GM18498 (cell line): ENCODE measurements around the gene TUBB3.
A peak's percentile ranks its signal among the peaks of the same experiment; 100 is the strongest.
"Not testable (repeated sequence)": the region's sequence is repeated elsewhere in the genome, so short reads cannot be mapped to it uniquely, and the experiment has no call there.

ENCODE experiments used
- ATAC-seq: cut with Tn5 transposase; IDR thresholded peaks from one replicate; pipeline ENCODE4 v1.9.1; 2021; ENCODE audit warnings: mild to moderate bottlenecking, moderate library complexity; ENCODE audit not compliant: unreplicated experiment

TUBB3 gene

DNA sequence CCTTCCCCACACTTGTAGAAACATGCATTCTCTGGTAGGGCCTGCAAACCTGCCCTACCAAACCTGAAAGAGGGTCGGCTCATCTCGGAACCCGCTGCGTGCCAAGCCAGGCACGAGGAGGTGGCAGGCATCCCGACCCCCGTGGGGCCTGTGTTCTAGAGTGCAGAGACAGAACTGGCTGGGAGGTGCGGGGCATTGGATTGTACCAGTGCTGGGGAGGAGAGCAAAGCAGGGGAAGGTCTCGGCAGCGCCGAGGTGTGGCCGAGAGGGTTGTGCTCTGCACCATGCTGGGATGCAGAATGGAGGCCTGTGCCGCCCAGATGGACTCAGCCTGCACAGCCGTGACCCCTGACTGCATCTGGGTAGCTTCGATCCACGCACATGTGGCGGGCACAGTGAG is 22.3 kb upstream of the TUBB3 start:
- ATAC-seq: no peak

DNA sequence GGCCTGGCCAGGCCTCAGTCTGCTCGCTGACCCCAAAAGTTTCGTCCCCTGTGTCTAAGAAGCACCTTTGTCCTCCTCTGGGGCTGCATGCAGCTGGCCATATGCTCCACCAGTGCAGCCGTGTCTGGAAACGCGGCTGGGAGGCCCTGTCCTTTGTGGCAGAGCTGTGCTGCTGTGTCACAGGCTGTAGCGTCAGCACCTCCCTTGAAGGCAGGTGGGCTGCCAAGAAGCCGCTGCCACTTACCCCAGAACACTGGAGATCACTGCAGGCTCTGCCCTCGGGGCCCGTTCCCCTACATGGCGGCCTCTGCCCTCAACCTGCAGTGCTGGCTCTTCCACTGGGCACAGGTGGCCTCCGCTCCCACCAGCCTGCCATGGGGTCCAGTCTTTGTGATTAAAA is 20.2 kb upstream of the TUBB3 start:
- no peak for ATAC-seq

DNA sequence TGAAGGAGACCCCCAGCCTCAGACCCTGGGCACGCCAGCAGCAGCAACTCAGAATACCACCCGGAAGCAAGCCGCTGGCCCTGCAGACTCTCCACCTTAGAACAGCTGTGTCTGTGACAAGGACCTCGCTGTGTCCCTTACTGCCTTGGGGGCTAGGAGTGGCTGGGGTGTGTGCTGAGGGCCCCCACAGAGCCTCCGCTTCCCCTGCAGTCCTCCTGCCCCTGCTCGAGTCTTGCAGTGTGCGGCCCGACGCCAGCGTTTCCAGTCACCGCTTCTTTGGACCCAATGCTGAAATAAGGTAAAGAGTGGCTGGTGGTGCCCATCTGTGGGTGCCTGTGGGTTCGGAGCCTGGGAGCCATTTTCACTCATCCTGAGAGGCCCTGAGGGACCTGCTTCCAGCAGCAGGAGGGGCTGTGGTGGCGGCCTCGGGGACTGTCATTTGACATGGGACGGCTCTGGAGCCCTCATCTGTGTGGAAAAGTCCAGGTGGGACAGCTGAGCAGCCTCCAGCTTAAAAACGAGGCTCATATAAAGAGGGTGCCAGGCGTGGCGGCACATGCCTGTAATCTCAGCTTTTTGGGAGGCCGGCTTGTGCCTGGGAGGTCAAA is 19.1 kb upstream of the TUBB3 start:
- no peak for ATAC-seq

DNA sequence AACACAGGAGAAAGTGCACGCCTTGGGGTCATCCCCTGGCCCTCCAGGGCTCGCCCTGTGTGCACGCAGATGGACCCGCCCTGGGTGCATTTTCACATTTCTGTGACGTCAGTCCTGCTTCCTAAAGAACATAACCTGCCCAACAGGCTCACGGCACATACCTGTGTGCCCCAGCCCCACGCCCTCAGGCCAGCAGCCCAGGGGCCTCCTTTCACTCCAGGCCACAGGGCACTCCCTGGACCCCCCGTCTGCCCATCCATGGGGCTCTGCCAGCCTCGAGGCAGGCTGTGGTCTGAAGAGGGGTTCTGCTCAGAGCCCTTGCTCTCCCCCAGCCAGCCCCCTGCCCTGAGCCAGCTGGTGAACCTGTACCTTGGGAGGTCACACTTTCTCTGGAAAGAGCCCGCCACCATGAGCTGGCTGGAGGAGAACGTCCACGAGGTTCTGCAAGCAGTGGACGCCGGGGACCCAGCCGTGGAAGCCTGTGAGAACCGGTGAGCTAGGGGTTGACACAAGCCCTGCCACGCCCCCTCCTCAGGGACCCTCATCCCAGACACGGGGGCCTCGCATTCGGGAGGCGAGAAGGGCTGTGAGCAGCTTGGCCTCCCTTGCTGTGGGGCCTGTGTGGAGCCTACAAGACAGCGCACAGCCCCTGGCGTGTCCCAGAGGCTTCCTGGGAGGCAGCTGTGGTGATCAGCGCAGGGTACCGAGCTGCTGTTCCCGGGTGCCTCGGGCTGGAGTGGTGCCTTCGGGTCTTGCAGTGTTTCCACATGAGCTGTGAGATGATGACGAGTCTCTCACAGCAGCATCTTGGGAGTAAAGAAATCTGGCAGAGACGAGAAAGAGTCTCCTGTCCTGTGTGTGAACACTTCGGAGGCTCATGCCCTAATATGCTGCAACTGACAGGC is 18.3 kb upstream of the TUBB3 start:
- ATAC-seq: no peak

DNA sequence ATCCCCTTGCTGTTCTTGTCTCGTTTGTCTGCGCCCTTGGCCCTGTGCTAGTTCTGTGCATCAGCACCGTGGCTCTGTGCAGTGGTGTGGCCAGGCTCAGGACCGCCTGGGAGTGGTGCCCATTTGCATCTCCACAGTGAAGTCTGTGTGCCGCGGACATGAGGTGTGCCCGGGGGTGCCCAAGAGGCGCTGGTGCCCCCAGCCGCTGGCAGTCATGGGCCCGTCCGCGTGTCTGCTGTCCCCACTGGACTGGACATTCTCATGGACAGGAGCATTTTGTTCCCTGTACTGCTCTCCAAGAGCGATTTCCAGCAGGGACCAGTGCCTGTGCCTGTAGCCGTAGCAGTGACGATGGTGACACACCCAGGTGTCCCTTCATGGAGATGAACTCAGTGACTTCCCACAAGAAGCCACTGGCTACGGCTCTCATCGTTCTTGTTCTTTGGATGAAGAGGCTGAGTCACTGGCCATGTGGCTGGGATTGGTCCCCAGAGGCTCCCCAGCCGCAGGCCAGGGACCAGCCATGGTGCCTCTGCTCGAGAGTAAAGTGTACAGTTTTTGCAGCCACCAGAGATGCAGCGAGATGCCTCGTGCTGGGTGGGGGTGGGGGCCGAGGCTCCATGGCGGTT is 17.5 kb upstream of the TUBB3 start:
- ATAC-seq: no peak

DNA sequence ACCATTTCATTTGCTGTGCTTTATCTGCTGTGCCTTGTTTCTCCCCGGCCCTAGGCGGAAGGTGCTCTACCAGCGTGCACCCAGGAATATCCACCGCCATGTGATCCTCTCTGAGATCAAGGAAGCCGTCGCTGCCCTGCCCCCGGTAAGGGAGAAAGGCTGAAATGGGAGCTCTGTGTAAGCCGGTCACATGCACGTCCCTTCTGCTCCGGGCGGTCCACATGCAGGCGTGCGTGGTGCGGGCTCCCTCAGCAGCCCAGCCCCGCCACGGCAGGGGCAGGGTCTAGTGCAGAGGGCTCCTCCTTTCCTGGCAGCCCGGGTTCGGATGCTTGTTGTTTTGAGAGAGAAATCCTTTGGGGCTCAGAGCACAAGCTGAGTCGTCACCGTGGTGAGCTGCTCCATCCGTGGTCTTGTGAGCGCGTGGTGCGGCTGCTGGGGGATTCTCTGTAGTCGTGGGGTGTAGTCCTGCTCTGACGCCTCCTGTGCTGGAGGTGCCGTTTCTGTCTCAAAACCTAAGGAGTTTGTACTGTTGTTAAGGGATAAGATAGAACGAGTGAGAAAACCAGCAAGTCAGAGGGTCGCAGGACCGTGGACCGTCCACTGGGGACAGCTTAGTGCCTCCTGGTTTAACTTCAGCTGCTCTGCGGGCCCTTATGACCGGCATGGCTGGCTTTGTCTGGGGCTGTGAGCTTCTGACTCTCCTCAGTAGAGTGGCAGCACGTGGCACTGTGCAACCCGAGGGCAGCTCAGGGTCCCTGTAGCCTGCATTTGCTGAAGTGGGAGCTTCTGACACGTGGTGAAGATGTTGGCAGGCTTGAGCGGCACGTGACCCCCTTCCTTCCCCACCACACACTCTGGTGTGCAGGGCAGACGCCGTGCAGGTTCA is 16.8 kb upstream of the TUBB3 start:
- no peak for ATAC-seq

DNA sequence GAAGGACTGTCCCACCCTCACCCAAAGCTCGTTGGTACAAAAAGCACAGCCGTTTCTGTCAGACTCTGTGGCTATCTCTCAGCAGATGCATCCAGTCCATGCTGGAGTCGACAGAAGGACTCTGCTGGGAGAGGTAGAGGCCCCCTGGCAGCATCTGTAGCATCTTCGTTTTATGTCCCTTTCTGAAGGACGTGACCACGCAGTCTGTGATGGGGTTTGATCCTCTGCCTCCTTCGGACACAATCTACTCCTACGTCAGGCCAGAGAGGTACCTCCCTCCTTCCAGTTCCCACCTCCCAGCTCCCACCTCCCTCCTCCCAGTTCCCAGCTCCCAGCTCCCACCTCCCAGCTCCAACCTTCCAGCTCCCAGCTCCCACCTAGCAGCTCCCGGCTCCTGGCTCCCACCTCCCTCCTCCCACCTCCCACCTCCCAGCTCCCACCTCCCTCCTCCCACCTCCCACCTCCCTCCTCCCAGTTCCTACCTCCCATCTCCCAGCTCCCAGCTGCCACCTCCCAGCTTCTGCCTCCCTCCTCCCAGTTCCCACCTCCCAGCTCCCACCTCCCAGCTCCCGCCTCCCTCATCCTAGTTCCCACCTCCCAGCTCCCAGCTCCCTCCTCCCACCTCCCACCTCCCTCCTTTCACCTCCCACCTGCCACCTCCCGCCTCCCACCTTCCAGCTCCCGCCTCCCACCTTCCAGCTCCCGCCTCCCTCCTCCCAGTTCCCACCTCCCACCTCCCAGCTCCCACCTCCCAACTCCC is 15.9 kb upstream of the TUBB3 start:
- no peak for ATAC-seq

DNA sequence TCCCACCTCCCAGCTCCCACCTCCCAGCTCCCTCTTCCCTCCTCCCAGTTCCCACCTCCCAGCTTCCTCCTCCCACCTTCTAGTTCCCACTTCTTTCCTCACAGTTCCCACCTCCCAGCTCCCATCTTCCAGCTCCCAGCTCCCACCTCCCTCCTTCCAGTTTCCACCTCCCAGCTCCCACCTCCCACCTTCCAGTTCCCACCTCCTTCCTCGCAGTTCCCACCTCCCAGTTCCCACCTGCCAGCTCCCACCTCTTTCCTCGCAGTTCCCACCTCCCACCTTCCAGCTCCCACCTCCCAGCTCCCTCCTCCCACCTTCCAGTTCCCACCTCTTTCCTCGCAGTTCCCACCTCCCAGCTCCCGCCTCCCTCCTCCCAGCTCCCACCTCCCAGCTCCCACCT is 14.9 kb upstream of the TUBB3 start:
- no peak for ATAC-seq

DNA sequence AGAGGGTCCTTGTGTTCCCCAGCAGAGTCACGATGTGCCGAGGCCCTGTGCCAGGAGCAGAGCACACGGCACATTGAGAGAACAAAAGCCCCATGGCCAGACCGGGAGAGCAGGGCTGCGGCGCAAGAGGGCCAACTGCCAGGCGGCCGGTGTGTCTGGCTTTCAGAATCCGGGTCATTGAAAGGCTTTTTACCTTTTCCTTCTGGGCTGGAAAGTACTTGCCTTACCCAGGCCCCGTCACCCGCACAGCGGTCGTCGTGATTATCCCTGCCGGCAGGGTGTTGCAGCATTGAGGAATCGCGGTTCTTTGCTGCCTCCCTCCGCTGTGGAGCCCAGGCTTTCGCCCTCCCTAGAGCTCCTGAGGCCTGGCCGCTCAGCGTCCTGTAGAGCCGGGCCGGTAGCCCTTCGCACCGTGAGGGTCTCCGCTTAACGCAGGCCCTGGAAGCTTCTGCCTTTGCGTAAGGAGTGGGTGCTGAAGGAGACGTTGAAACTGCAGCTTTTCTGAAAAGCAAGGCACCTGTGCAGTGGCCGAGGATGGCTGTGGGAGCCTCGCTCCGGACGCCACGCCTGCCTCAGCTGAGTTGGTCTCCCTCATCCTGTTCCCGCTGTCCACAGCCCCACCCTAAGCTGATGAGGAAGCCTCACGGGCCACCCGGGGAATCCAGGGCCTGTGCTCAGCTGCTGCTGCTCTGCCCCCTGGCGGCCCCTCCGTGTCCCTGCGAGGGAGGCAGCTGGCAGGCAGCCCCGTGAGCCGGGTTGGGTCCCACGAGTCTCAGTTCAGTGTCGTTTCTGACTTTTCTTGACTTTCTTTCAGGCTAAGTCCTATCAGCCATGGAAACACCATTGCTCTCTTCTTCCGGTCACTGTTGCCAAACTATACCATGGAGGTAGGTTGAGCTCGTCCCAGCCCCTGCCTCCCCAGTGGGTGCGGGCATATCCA is 13.1 kb upstream of the TUBB3 start:
- ATAC-seq: peak; percentile 52

DNA sequence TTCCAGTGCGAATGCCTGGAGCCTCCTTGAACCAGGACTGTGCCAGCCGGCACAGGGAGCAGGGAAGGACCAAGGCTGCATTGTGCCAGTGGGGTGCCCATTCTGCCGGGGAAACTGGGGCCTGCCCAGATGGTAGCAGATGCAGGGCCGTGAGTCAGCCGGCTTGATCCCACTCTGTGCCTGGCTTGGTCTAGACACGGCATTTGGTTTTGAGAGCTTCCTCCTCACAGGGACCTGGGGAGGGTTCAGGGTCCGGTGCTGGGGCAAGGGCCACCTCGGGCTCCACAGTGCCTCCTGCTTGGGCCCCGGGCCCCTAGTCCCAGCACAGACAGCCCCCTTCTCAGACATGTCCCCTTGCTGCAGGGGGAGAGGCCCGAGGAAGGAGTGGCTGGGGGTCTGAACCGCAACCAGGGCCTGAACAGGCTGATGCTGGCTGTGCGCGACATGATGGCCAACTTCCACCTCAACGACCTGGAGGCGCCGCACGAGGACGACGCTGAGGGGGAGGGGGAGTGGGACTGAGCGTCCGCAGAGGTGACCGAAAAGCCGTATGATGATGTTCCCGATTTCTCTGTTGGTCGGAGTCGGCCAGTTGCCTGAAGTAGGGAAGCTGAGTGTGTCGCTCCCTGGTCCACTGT is 12.3 kb upstream of the TUBB3 start:
- ATAC-seq: no peak

DNA sequence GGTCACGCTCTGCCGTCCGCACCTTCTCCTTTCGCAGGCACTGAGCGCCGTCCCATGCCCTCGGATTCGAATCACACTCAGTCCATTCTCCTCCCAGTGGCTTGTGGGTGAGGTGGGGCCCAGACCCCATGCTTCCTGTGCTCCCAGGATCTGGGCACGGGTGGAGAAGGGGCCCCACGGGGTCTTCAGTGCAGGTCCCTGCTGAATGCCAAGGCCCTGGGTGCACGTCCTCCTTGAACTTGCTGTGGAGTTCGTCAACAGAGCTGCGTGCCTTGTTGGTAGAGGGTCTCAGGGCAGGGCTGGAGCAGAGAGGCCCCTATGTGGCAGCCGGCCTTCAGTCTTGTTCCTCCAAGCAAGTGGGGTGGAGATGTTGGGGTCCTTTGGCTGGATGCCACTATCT is 11.8 kb upstream of the TUBB3 start:
- no peak for ATAC-seq

DNA sequence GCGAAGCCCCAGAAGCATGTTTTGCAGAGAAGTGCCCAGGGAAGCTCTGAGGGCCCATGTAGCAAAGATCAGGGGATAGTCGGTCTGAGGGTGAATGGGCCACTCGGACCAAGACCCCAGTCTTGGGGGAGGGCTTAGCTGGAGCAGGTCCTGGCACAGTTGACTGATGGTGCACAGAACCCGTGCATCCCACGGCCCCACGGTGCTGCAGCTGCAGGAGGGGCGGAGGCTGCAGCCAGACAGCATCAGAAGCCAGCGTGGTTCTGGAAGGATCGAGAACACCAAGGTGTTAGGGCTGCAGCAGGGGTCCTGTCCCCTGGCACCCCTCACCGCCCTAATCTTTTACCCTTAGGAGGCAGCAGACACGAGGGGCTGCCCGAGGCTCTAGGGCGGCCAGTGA is 11.0 kb upstream of the TUBB3 start:
- ATAC-seq: no peak

DNA sequence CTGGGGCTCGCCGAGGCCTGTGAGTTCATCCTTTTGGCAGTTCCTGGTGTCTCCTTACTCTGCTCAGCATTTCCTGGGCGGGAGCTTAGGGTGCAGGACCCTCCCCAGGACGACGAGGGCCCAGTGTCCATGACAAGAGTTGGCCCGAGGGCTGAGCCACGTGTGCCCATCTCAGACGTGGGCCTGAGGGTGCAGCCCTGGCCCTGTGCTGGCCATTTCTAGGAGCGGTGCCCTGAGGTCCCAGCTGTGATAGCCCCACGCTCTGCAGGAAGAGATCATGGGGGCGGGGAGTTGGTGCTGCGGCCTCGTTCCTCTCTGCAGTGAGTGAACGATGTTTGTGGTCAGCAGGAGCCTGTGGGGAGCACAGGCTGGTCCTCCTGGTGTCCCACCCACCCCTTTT is 10.5 kb upstream of the TUBB3 start:
- no peak for ATAC-seq

DNA sequence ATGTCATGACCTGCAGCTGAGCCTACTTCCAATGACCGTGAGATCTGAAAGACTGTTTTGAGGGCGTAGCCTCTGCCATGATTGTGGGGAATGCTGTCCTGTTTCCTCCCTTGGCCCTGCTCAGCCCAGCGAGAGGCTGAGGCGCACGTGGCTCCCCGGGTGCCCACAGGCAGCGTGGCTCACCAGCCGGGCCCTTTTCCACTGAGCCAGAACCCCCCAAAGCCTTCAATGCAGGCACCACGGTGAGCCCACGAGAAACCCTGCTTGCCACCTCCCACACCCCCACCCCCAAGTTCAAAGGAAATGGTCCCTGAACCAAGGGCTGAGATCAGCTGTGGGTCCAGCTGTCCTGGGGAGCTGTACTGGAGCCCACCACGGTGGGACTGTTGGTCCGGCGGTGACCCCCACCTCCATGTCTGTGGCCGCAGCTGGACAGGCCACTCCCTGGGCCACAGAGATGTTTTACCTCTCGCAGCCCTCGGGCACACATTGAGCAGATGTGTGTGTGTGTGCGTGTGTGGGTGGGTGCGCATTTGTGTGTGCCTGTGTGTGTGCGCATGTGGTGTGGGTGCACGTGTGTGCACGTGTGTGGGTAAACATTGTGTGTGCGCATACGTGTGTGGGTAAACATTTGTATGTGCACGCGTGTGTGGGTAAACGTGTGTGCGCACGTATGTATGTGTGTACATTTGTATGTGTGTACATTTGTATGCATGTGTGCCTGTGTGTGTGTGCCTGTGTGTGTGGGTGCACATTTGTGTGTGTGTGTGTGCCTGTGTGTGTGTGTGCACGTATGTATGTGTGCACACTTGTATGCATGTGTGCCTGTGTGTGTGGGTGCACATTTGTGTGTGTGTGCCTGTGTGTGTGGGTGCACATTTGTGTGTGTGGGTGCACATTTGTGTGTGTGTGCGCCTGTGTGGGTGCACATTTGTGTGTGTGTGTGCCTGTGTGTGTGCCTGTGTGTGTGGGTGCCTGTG is 9.4 kb upstream of the TUBB3 start:
- no peak for ATAC-seq

DNA sequence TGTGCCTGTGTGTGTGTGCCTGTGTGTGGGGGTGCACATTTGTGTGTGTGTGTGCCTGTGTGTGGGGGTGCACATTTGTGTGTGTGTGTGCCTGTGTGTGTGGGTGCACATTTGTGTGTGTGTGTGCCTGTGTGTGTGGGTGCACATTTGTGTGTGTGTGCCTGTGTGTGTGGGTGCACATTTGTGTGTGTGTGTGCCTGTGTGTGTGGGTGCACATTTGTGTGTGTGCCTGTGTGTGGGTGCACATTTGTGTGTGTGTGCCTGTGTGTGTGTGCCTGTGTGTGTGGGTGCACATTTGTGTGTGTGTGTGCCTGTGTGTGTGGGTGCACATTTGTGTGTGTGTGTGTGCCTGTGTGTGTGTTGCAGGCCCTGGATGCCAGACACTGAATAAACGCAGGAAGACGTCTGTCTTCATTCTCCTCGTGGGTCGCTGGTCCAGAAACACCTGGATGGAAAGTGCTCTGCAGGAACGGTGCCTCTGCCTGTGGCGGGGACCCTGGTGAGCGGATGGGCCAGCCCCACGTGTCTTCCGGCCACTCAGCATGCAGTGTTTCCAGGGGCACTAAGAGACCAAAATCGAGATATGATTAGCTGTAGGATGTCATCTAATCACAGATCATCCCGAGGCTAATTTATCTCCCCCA is 8.4 kb upstream of the TUBB3 start:
- not testable (repeated sequence) for ATAC-seq

DNA sequence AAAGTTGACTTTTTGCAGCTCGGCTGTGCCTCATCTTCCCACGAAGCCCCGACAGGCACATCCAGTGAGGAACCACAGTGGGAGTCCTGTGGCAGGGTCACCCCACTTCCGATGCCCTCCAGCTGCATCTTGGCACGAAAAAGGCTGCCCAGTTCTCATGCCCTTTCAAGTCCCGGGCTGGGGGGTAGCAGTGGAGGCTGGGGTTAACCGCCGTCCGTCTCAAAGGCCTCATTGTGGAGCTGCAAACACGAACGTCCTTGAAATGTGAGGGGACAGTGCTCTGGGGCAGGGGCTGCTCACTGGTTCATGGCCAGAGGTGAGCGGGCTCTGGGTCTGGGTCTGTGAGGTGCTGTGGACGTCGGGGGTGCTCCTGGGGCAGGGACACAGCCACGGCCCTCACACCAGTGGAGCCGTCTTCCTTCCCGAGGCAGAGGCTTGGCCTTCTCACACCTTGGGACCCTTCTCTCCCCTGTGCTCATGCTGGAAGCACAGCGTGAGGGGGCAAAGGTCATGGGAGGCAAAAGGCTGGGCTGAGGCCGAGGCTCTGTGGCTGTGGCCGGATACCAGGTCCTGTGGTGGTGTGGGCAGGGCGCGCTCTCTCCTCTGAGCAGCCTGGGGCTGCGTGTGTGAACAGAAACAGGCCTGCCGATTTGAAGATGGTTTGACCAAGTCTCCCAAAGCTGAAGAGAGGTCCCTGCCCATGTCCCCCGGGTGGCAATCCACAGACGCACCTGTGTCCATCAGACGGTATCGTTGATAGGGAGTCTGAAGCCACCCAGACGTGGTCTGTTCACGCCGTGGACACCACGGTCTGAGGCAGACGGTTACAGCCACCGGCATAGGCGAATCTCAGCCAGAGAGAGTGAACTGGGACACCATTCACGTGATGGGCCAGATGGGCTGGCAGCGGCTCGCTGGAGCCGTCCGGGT is 7.6 kb upstream of the TUBB3 start:
- no peak for ATAC-seq
